NCI-H226 (cell line): ENCODE measurements around the gene TRIM50.
"Not testable (repeated sequence)": the region's sequence is repeated elsewhere in the genome, so short reads cannot be mapped to it uniquely, and the experiment has no call there.

Experiments
- DNase-seq: peaks from one replicate; pipeline ENCODE4 v3.0.0-alpha.2; 2015

The TRIM50 gene

DNA sequence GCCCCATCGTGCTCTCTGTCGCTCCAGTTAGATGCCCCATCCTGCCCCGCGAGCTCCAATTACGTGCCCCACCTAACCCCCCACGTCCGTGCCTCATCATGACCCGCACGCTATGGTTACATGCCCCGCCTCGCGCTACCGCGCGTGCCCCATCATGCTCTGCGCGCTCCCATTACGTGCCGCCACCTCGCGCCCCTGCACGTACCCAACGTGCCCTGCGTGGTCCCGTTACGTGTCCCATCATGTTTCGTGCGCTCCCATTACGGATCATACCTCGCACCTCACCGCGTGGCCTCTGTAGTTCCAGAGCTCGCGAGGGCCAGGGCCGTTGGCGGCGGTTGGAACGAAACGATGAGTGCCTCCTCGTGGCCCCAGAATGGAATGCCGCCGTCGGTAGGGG, at the start of gene TRIM50, which contains the start of gene FKBP6:
Gene TRIM50 (minus strand): TSS at position 161 of the 400 bp plus-strand sequence. CDS start 3,295 bp downstream, outside the sequence.
Gene FKBP6 (plus strand): TSS at position 240 of the 400 bp plus-strand sequence. CDS start 268 bp downstream, outside the sequence.
- not testable (repeated sequence) for DNase-seq

GRCh38 chr7:73376671-73377412, 49.0 kb upstream of the TRIM50 start:
- no peak for DNase-seq

GRCh38 chr7:73376262-73376661, 48.4 kb upstream of the TRIM50 start:
- DNase-seq, result not testable (repeated sequence)

GRCh38 chr7:73373741-73374140, 45.9 kb upstream of the TRIM50 start:
- no peak for DNase-seq

DNA sequence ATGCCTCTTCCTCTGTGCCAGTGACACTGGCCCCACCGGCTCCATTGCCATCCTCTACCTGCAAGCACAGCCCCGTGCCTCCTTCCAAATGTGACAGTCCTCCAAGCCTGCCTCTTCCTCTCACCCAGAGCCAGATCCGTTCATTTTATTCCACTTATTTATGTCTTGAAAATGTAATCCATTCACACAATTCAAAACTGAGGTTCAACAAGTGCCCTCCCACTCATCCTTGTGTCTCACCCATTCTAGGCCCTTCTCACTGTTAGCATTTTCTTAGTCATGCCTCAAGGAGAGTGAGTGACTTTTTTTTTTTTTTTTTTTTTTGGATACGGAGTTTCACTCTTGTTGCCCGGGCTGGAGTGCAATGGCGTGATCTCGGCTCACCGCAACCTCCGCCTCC, 41.7 kb upstream of the TRIM50 start:
- no peak for DNase-seq

DNA sequence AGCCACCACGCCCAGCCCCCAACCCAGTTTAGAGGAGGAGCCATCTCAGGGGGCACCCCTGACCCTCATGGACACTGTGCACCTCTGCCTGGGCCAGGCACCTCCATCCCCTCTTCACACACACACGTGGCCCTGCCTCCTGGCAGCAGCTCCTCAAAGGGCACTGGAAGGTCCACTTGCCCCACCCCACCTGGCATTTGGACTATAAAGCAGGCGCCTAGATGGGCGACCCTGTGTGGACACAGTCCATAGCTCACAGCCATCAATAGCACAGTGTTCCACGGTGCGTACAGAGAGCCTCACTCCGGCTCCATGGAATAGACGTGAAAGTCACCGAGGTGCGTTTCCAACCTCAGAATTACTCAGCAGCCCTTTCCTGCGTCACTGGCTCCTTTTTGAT, 41.1 kb upstream of the TRIM50 start:
- no peak for DNase-seq

GRCh38 chr7:73366990-73367389, 39.1 kb upstream of the TRIM50 start:
- DNase-seq, result no peak

DNA sequence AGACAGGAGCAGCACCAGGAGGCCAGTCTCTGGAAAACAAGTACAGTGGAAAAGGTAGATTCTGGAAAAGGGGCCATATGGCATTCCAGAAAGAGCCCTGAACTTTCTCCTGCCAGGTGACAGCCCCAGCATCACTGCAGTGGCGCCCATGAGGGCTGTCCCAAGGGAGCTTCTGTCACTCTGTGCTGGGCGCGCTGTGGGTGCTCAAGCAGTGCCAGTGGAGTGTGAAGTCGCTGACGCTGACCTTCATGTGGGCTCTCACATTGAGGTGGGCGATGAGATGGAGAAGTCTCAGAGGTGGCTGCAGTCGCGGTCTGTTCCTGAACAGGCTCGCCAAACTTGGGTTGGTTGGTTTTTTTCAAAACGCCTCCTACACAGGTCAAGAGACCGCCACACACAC, 38.2 kb upstream of the TRIM50 start:
- DNase-seq, result no peak

DNA sequence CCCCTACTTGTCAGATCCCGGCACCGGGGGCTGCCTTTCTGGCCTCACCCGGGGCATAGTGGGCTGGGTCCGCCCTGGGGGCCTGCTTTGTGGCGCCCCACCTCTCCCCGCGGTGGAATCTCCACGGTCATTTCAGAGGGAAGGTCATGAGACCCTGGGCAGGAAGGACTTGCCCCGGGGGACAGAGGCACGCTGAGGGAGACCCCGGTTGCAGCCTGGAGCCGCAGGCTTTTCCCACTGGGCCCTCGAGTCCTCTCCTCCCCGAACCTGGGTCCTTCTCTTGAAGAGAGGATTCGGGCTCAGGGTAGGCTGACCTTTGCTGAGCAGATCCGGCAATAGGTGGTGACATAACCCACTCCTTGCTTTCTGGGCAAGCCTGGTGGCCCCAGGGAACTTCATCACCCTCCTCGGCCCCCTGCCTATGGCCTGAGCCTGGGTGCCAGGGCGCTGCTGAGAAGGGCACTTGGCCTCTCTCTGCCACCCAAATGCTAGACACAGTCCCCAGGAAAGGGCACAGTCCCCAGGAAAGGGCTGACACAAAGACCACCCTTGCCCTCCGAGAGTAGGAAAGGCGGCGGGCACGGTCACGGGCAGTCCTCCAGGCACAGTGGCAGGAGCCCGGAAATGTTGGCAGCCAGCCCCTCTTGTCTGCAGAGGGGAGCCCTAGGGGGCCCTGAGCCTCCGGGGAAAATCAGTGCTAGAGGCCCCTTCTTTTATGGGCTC, 36.3 kb upstream of the TRIM50 start:
- no peak for DNase-seq

DNA sequence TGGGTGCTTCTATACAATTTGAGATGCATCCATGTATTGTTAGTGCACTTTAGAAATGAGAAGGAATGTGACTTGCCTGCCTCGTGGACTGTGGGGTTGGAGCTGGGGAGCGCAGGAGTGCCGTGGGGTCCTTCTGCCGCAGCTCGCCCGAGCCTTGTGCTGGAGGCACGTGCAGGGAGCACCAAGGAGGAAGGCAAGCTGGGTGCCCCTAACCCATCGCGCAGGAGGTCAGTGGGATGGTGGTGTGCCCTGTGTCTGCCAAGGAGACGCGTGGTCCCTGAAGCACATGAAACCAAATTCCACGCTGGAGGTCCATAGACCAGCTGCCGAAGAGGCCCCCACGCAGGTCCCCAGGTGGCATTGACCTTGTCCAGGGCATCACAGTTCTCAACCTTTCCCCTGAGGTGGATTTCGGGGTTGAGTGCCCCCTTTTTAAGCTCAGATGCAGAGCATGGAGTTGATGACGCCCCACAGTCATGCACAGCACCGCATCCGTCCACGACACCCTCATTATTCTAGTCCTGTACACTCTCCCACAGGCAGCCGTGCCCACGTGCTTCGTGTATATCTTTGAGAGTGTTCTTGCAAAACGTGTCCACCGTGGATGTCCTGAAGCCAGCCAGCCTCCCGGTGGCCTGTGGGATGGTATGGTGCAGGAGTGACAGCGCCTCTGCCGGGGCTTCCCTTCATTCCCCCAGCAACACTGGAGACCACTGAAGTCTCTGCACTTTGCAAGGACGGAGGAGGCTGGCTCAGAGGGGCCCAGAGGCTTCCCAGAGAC, 35.5 kb upstream of the TRIM50 start:
- DNase-seq, result no peak

DNA sequence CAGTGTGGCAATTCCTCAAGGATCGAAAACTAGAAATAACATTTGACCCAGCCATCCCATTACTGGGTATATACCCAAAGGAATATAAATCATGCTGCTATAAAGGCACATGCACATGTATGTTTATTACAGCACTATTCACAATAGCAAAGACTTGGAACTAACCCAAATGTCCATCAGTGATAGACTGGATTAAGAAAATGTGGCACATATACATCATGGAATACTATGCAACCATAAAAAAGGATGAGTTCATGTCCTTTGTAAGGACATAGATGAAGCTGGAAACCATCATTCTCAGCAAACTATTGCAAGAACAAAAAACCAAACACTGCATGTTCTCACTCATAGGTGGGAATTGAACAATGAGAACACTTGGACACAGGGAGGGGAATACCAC, 32.7 kb upstream of the TRIM50 start:
- not testable (repeated sequence) for DNase-seq

DNA sequence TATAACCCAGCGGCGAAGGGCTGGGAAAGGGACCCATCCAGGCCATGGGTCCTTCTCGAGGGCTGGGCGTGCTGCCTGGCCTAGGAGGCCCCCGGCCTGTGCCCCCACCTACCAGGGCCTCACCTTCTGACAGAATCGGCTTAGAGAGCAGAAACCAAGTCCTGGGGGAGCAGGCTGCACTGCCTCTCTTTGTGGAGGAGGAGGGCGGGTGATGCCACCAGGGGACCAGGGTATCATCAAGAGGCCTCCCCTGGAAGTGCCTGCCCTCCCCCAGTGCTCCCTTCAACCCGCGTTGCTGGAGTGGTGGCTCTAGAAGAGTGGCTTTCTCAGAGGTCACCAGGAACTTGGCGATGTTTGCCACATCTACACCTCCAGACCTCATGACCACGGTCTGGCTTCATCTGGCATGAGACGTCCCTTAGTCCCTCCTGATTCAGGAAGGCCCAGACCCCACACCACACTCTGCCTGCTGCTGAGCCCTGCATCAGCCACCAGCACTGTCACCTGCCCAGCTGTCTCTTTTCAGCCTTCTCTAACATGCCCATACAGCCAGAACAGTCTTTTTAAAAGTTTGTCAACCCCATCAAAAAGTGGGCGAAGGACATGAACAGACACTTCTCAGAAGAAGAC, 32.0 kb upstream of the TRIM50 start:
- DNase-seq, result no peak

DNA sequence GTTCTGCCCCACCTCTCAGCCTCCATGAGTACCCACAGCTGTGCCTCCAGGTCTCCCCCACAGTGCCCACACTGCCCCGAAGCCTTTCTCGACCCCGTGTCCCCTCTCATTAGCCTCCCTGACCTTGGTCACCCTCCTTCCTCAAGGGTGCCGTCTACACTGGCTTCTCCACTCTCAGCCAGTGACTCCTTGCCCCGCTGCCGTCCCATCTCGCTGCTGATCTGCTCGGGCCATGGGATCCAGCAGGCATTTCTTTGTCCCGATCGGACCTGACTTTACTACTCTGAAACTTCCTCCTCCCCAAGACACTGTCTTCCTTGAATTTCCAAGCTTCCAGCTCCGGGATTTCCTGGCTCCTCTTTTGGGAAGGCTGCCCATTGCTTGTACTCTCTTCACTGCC, 31.4 kb upstream of the TRIM50 start:
- DNase-seq, result no peak

DNA sequence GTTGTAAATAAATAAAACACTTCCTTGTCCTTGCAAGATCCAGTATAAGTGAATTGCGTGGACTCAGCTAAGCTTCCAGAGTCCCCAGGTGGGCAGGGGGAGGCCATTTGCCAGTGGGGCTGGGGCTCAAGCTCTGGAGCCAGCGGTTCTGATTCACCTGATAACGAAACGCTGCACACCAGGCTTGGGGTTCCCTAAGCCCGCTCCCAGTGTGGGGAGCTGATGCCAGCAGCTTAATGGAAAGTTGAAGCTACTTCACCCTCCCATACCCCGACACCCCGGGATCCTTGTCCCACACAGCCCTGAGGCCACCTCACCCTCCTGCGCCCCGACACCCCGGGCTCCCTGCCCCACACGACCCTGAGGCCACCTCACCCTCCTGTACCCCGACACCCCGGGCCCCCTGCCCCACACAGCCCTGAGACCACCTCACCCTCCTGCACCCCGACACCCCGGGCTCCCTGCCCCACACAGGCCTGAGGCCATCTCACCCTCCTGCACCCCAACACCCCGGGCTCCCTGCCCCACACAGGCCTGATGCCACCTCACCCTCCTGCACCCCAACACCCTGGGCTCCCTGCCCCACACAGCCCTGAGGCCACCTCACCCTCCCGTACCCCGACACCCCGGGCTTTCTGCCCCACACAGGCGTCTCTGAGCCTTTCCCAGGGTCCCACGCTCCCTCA, 30.9 kb upstream of the TRIM50 start:
- no peak for DNase-seq

- DNase-seq, result no peak
Observed at GRCh38 chr7:73356159-73356558, 28.3 kb upstream of the TRIM50 start.

DNA sequence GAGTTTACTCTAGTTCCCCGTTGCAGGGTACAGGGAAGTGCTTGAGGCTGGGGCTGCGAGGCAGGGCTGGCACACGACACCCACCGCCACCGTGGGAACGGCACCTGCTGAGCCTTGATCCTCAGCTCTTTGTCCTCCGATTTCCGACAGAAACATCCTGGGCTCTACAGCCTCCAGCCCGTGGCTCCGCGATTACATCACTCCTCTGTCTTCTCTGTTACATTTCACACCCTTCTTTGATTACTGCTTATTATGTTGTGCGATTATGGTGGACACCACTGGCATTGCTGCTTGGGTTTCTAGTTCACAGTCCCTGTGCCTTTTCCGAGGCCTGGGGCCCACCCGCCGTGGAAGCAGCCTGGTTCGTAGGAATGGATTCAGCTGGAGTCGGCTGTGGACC, 26.9 kb upstream of the TRIM50 start:
- DNase-seq, result no peak

DNA sequence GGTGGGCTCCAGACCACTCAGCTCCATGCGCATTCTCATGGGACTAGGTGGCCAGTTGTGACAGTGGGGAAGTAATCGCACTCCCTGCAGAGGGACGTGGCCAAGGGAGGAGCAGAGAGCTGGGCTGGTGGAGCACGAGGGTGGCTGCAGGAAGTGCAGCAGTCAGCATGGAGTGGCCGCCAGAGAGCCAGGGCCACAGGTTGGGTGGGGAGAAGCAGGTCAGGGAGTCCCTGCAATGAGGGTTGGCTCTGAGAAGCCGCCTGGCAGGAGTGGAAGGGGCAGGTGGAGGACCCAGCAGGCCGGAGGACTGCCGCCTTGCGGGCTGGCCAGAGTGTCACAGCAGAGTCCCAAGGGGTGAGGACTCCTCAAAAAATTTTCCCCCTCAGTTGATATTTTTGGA, 26.3 kb upstream of the TRIM50 start:
- DNase-seq, result no peak

GRCh38 chr7:73353243-73353642, 25.4 kb upstream of the TRIM50 start:
- no peak for DNase-seq

GRCh38 chr7:73352784-73353183, 24.9 kb upstream of the TRIM50 start:
- DNase-seq, result no peak

DNA sequence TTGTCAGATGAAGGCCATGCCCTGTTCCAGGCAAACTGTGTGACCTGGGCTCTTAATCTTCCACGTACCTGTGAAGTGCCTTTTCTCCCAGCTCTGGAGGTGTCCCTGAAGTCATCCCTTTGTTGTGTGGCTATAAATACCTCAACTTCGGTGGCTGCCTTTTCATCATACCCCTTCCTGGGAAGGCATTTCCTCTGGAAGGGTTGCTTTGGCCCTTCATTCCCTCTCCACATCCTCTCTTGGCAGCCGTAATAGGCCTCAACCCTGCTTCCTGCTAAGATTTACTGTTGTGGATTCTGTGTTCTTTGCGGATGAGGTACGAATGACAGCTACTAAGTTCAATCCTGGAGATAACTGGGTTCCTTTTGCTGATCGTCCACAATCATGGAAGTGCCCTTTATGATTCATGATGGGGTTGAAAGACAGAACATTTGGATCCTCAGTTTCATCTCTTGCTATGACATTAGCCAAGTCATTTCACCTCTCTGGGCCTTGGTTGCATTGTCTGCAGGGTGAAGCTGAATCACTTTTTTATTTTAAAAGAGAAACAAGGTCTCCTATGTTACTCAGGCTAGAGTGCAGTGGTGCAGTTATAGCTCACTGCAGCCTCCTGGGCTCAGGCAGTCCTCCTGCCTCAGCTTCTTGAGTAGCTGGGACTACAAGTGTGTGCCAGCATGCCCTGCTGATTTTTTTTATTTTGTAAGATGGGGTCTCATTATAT, 23.7 kb upstream of the TRIM50 start:
- DNase-seq, result no peak

- DNase-seq, result no peak
Observed at GRCh38 chr7:73350306-73351068, 22.6 kb upstream of the TRIM50 start.
